GM23338 (cell line): ENCODE results near the gene KIF5A. TPM values are rescaled to one million over a fixed set of nuclear protein-coding genes. Genes with fewer than 3 reads are reported as not detected.
A peak's percentile ranks its signal among the peaks of the same experiment; 100 is the strongest.

ENCODE experiments used
- ATAC-seq: fragments of 200-7000 bp; cut with Tn5 transposase; 3 replicates; pipeline ENCODE4 v1.9.1; 2020
- DNase-seq: peaks from one replicate; pipeline ENCODE4 v3.0.0-alpha.2; 2015; ENCODE audit warnings: low spot score
- H2AFZ ChIP-seq: fragments of 200-600 bp; sonication (generic); 2 replicates; pipeline ENCODE4 v1.8.0; 2016; ENCODE audit warnings: antibody characterized with exemption, mild to moderate bottlenecking, moderate library complexity
- H3F3A ChIP-seq: fragments of 200-600 bp; sonication (generic); replicated peaks from 2 replicates; pipeline ENCODE4 v1.8.0; 2017; ENCODE audit warnings: antibody characterized with exemption, mixed run types, low read depth
- H3K27ac ChIP-seq: fragments of 200-600 bp; sonication (generic); 2 replicates; pipeline ENCODE4 v1.6.1; 2016; ENCODE audit warnings: low read depth
- H3K27me3 ChIP-seq: fragments of 200-600 bp; sonication (generic); 2 replicates; pipeline ENCODE4 v1.8.0; 2016; ENCODE audit warnings: mild to moderate bottlenecking, mixed run types, moderate library complexity; ENCODE audit not compliant: insufficient read depth
- H3K36me3 ChIP-seq: fragments of 200-600 bp; sonication (generic); 2 replicates; pipeline ENCODE4 v1.8.0; 2016; ENCODE audit warnings: mild to moderate bottlenecking; ENCODE audit not compliant: insufficient read depth
- H3K4me1 ChIP-seq: fragments of 200-600 bp; sonication (generic); 2 replicates; pipeline ENCODE4 v1.8.0; 2016; ENCODE audit warnings: mild to moderate bottlenecking, moderate library complexity; ENCODE audit not compliant: insufficient read depth
- H3K4me2 ChIP-seq: fragments of 200-600 bp; sonication (generic); 2 replicates; pipeline ENCODE4 v1.7.1; 2017; ENCODE audit warnings: mixed run types
- H3K4me3 ChIP-seq: fragments of 200-600 bp; sonication (generic); 2 replicates; pipeline ENCODE4 v1.6.1; 2016; ENCODE audit warnings: mixed run types
- H3K79me2 ChIP-seq: fragments of 200-600 bp; sonication (generic); replicated peaks from 2 replicates; pipeline ENCODE4 v1.8.0; 2017; ENCODE audit warnings: mild to moderate bottlenecking; ENCODE audit not compliant: insufficient read depth
- H3K9me2 ChIP-seq: fragments of 200-600 bp; sonication (generic); 2 replicates; pipeline ENCODE4 v1.8.0; 2017; ENCODE audit not compliant: insufficient read depth
- H4K20me1 ChIP-seq: fragments of 200-600 bp; sonication (generic); replicated peaks from 2 replicates; pipeline ENCODE4 v1.8.0; 2017; ENCODE audit warnings: mild to moderate bottlenecking; ENCODE audit not compliant: insufficient read depth
- H3K27ac Mint-ChIP-seq: 2 replicates; pipeline ENCODE4 v1.8.0; 2020; ENCODE audit warnings: inconsistent platforms, mild to moderate bottlenecking, moderate library complexity, mixed read lengths
- H3K27me3 Mint-ChIP-seq: 3 replicates; pipeline ENCODE4 v1.8.0; 2022; ENCODE audit warnings: low read depth, mild to moderate bottlenecking, moderate library complexity, mixed read lengths, inconsistent platforms; ENCODE audit not compliant: insufficient read depth, poor library complexity
- H3K36me3 Mint-ChIP-seq: 3 replicates; pipeline ENCODE4 v1.8.0; 2021; ENCODE audit warnings: low read depth, mild to moderate bottlenecking, inconsistent platforms, moderate library complexity, mixed read lengths
- H3K4me1 Mint-ChIP-seq: 3 replicates; pipeline ENCODE4 v1.8.0; 2020; ENCODE audit warnings: mild to moderate bottlenecking, inconsistent platforms, mixed read lengths
- H3K4me3 Mint-ChIP-seq: 3 replicates; pipeline ENCODE4 v1.8.0; 2021; ENCODE audit warnings: moderate library complexity, mild to moderate bottlenecking, inconsistent platforms, mixed read lengths
- H3K9me3 Mint-ChIP-seq: 3 replicates; pipeline ENCODE4 v1.8.0; 2020; ENCODE audit warnings: moderate library complexity, mild to moderate bottlenecking, inconsistent platforms, mixed read lengths
- CREB1 ChIP-seq: fragments of 250-450 bp; sonication (Bioruptor Pico); IDR thresholded peaks from 2 replicates; pipeline ENCODE4 v1.5.0; 2020; ENCODE audit warnings: low read depth, mild to moderate bottlenecking, moderate library complexity
- JUNB ChIP-seq: IDR thresholded peaks from one replicate; pipeline ENCODE4 v1.6.1; 2016; ENCODE audit warnings: antibody characterized with exemption; ENCODE audit not compliant: unreplicated experiment
- NANOG ChIP-seq: IDR thresholded peaks from 2 replicates; pipeline ENCODE4 v1.6.1; 2016; ENCODE audit warnings: antibody characterized with exemption, borderline replicate concordance
- POLR2AphosphoS5 ChIP-seq: IDR thresholded peaks from 2 replicates; pipeline ENCODE4 v1.6.1; 2016; ENCODE audit warnings: antibody characterized with exemption, low read depth
- STAT1 ChIP-seq: IDR thresholded peaks from one replicate; pipeline ENCODE4 v1.6.1; 2016; ENCODE audit warnings: antibody characterized with exemption; ENCODE audit not compliant: unreplicated experiment
- ZNF114 ChIP-seq: fragments of 250-450 bp; sonication (Bioruptor Pico); IDR thresholded peaks from 2 replicates; pipeline ENCODE4 v1.5.0; 2020; ENCODE audit warnings: mild to moderate bottlenecking, moderate library complexity
- polyA plus RNA-seq: library from polyadenylated mRNA; unstranded; fragments of >200 nt; fragmentation: Nextera tagmentation; extraction: Ambion mirVana; gene quantifications from 2 replicates; pipeline ENCODE4 v1.2.1, GENCODE V29; 2016
- total RNA-seq: library from RNA; depleted of rRNA; stranded (reverse); fragments of >200 nt; shearing (Covaris generic); gene quantifications from 2 replicates; pipeline ENCODE4 v1.2.3, GENCODE V29; 2014
- TF ChIP-seq, protein P1 (sequence below), 2 experiments: fragments of 200-600 bp in 1 of 2; sonication (generic) in 1 of 2; conservative IDR thresholded peaks; 2 replicates each; pipeline versions ENCODE4 v1.5.1 to v1.6.1; 2016 to 2017; ENCODE audit warnings: antibody characterized with exemption in 2 of 2, low read depth in 2 of 2, mild to moderate bottlenecking in 2 of 2, moderate library complexity in 1 of 2
- TF ChIP-seq, protein P2 (sequence below): IDR thresholded peaks from one replicate; pipeline ENCODE4 v1.6.1; 2018; ENCODE audit warnings: antibody characterized with exemption; ENCODE audit not compliant: unreplicated experiment

KIF5A gene
- total and polyA plus RNA-seq, 2 experiments from 2014 or later = 11.1 to 21.3 TPM

DNA sequence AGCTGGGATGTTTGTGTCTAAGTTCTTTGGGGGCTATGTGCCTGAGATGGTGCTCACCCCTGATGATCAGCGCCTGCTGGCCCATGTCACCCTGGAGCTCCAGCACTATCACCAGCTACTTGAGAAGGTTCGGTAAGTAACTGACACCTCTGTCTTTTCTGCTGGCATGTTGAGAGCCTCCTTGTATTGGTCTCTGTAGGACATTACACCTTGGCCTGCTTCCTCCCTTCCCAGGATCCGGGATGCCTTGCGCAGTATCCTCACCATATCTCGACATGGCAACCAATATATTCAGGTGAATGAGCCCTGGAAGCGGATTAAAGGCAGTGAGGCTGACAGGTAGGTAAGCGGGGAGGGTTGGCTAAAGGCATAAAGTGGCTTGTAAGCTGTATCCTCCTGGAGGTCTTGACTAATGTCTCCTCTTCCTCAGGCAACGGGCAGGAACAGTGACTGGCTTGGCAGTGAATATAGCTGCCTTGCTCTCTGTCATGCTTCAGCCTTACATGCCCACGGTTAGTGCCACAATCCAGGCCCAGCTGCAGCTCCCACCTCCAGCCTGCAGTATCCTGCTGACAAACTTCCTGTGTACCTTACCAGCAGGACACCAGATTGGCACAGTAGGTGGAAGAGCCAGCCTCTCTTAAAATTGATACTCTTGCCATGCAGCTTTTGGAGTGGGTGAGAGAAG is 35.0 kb upstream of the KIF5A start:
- H3K4me2 ChIP-seq = no peak overlapping the region
- Mint-ChIP-seq H3K27ac (no peak overlapping the region), H3K4me1 (peaks cover 20% of the 10 kb centered on the region), H3K9me3 (no peaks in the 10 kb centered on the region), H3K27me3 (peaks cover 16% of the 10 kb centered on the region), H3K36me3 (peaks cover 93% of the 10 kb centered on the region), H3K4me3 (no peak overlapping the region)
- H3F3A ChIP-seq = peaks cover 75% of the 10 kb centered on the region
- no peaks in the 10 kb centered on the region for H3K9me2 ChIP-seq
- H3K79me2 ChIP-seq = peaks cover 35% of the 10 kb centered on the region
- peaks cover 54% of the 10 kb centered on the region for H4K20me1 ChIP-seq
- DNase-seq (no peak), ATAC-seq (no peak)
- no peaks in the 10 kb centered on the region for H3K27me3 ChIP-seq
- no peak for TF ChIP-seq NANOG
- H3K36me3 ChIP-seq = peaks cover 77% of the 10 kb centered on the region
- H3K27ac ChIP-seq = no peak overlapping the region
- H3K4me3 ChIP-seq = no peak overlapping the region
- H2AFZ ChIP-seq = no peak overlapping the region
- H3K4me1 ChIP-seq = peaks cover 17% of the 10 kb centered on the region

GRCh38 chr12:57515408-57515933 is 34.4 kb upstream of the KIF5A start:
- H3K9me3 Mint-ChIP-seq = no peaks in the 10 kb centered on the region
- Histone ChIP-seq H3K27ac (no peak overlapping the region; the same call in 1 of the 2 replicates), H3K27me3 (no peaks in the 10 kb centered on the region), H3K9me2 (no peaks in the 10 kb centered on the region), H3K36me3 (peaks cover 71% of the 10 kb centered on the region), H3K4me3 (no peak overlapping the region), H3K4me2 (no peak overlapping the region), H3K4me1 (peaks cover 17% of the 10 kb centered on the region), H4K20me1 (peaks cover 51% of the 10 kb centered on the region), H3F3A (peaks cover 78% of the 10 kb centered on the region), H3K79me2 (peaks cover 29% of the 10 kb centered on the region), H2AFZ (no peak overlapping the region)
- TF ChIP-seq CREB1 (CRISPR knock-in tag) = no peak
- no peak for TF ChIP-seq STAT1
- TF ChIP-seq POLR2AphosphoS5 = no peak
- no peak for TF ChIP-seq JUNB
- no peak for TF ChIP-seq ZNF114 (CRISPR knock-in tag)
- TF ChIP-seq, protein P1, sequence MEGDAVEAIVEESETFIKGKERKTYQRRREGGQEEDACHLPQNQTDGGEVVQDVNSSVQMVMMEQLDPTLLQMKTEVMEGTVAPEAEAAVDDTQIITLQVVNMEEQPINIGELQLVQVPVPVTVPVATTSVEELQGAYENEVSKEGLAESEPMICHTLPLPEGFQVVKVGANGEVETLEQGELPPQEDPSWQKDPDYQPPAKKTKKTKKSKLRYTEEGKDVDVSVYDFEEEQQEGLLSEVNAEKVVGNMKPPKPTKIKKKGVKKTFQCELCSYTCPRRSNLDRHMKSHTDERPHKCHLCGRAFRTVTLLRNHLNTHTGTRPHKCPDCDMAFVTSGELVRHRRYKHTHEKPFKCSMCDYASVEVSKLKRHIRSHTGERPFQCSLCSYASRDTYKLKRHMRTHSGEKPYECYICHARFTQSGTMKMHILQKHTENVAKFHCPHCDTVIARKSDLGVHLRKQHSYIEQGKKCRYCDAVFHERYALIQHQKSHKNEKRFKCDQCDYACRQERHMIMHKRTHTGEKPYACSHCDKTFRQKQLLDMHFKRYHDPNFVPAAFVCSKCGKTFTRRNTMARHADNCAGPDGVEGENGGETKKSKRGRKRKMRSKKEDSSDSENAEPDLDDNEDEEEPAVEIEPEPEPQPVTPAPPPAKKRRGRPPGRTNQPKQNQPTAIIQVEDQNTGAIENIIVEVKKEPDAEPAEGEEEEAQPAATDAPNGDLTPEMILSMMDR (conservative IDR thresholded peaks at IDR 0.05; ENCODE audit: low read depth in 2 of 2) = no peak
- no peak overlapping the region for H3K27ac Mint-ChIP-seq
- H3K27me3 Mint-ChIP-seq = peaks cover 22% of the 10 kb centered on the region
- peaks cover 90% of the 10 kb centered on the region for H3K36me3 Mint-ChIP-seq
- H3K4me3 Mint-ChIP-seq = no peak overlapping the region
- H3K4me1 Mint-ChIP-seq = peaks cover 20% of the 10 kb centered on the region
- DNase-seq = no peak
- ATAC-seq = no peak

GRCh38 chr12:57515934-57516541 is 33.8 kb upstream of the KIF5A start:
- peaks cover 27% of the 10 kb centered on the region for H3K27me3 Mint-ChIP-seq
- peaks cover 22% of the 10 kb centered on the region for H3K4me1 Mint-ChIP-seq
- Histone ChIP-seq H3K4me3 (no peak overlapping the region), H3K36me3 (peaks cover 66% of the 10 kb centered on the region), H3K4me1 (peaks cover 18% of the 10 kb centered on the region), H3F3A (peaks cover 81% of the 10 kb centered on the region), H3K79me2 (peaks cover 26% of the 10 kb centered on the region), H2AFZ (no peak overlapping the region), H4K20me1 (peaks cover 51% of the 10 kb centered on the region), H3K9me2 (no peaks in the 10 kb centered on the region), H3K27ac (no peak overlapping the region; the same call in 1 of the 2 replicates), H3K27me3 (no peaks in the 10 kb centered on the region), H3K4me2 (no peak overlapping the region)
- H3K9me3 Mint-ChIP-seq = no peaks in the 10 kb centered on the region
- H3K4me3 Mint-ChIP-seq = no peak overlapping the region
- ATAC-seq = no peak
- no peak for DNase-seq
- TF ChIP-seq, protein P2, sequence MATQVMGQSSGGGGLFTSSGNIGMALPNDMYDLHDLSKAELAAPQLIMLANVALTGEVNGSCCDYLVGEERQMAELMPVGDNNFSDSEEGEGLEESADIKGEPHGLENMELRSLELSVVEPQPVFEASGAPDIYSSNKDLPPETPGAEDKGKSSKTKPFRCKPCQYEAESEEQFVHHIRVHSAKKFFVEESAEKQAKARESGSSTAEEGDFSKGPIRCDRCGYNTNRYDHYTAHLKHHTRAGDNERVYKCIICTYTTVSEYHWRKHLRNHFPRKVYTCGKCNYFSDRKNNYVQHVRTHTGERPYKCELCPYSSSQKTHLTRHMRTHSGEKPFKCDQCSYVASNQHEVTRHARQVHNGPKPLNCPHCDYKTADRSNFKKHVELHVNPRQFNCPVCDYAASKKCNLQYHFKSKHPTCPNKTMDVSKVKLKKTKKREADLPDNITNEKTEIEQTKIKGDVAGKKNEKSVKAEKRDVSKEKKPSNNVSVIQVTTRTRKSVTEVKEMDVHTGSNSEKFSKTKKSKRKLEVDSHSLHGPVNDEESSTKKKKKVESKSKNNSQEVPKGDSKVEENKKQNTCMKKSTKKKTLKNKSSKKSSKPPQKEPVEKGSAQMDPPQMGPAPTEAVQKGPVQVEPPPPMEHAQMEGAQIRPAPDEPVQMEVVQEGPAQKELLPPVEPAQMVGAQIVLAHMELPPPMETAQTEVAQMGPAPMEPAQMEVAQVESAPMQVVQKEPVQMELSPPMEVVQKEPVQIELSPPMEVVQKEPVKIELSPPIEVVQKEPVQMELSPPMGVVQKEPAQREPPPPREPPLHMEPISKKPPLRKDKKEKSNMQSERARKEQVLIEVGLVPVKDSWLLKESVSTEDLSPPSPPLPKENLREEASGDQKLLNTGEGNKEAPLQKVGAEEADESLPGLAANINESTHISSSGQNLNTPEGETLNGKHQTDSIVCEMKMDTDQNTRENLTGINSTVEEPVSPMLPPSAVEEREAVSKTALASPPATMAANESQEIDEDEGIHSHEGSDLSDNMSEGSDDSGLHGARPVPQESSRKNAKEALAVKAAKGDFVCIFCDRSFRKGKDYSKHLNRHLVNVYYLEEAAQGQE = no peak
- TF ChIP-seq CREB1 (CRISPR knock-in tag) = no peak
- no peak for TF ChIP-seq ZNF114 (CRISPR knock-in tag)
- TF ChIP-seq POLR2AphosphoS5 = peak; percentile 21; the same call in 1 of the 2 replicates
- H3K27ac Mint-ChIP-seq = no peak overlapping the region
- H3K36me3 Mint-ChIP-seq = peaks cover 86% of the 10 kb centered on the region
